ENCODE measurements around the gene KCNN4.

- TF ChIP-seq CTCF (IDR thresholded peaks at IDR 0.05) (peak in 6 of 12 donors; percentile 13 to 22 (median 17)), POLR2A (IDR thresholded peaks at IDR 0.05) (no peak)
Measured at GRCh38 chr19:43723588-43723987, 57.2 kb downstream of the KCNN4 start.

Measured in heart left ventricle (tissue), 13 donors.